Testis (tissue), 3 donors: ENCODE measurements around the gene EFCAB8. TPM values are rescaled to one million over a fixed set of nuclear protein-coding genes. Genes with fewer than 3 reads are reported as not detected.
"Not testable (repeated sequence)": the region's sequence is repeated elsewhere in the genome, so short reads cannot be mapped to it uniquely, and the experiment has no call there.

ENCODE experiments used
- DNase-seq: peaks from one replicate; pipeline ENCODE4 v3.0.0-alpha.2; 2019
- H3K27ac ChIP-seq, 2 donors: fragments of 200-600 bp; sonication (generic); one replicate each; pipeline ENCODE4 v1.5.1; 2019
- H3K27me3 ChIP-seq: fragments of 200-600 bp; sonication (generic); one replicate; pipeline ENCODE4 v1.5.1; 2019
- H3K36me3 ChIP-seq: fragments of 200-600 bp; sonication (generic); one replicate; pipeline ENCODE4 v1.5.1; 2017; ENCODE audit warnings: low read depth; ENCODE audit errors: missing control alignments
- H3K4me1 ChIP-seq: fragments of 200-600 bp; sonication (generic); one replicate; pipeline ENCODE4 v1.5.1; 2019
- H3K4me3 ChIP-seq, 2 donors: fragments of 200-600 bp; sonication (generic); one replicate each; pipeline ENCODE4 v1.5.1; 2017 to 2019
- H3K9me3 ChIP-seq: fragments of 200-600 bp; sonication (generic); one replicate; pipeline ENCODE4 v1.5.1; 2017
- POLR2A ChIP-seq: fragments of 450-650 bp; IDR thresholded peaks from one replicate; pipeline ENCODE4 v1.6.1; 2017; ENCODE audit warnings: antibody characterized with exemption, mild to moderate bottlenecking, moderate library complexity
- WGBS, 2 donors: methylation state at CpG; one replicate each; pipeline ENCODE4 v1.1.5; 2018; 5-methylcytosine and 5-hydroxymethylcytosine counted together
- intact Hi-C: fragments of 100-400 bp; cut with DNase I; formaldehyde crosslinking; loops from one replicate; pipeline ENCODE4 v1.15.1; 2023; ENCODE audit warnings: low total_unique reads
- polyA plus RNA-seq: library from polyadenylated mRNA; stranded (reverse); fragments of 350-450 nt; fragmentation: Illumina TruSeq; extraction: RNeasy Lipid Tissue Mini Kit (QIAGEN cat#74804); gene quantifications from one replicate; pipeline ENCODE4 v1.2.3, GENCODE V29; 2014; ENCODE audit warnings: low read depth, low replicate concordance; ENCODE audit not compliant: insufficient read depth
- total RNA-seq, 2 donors: library from RNA; depleted of rRNA; stranded (reverse); fragments of >200 nt; gene quantifications; one replicate each; pipeline ENCODE4 v1.2.3, GENCODE V29; 2016
- TF ChIP-seq, protein P1 (sequence below), 3 experiments: fragments of 450-650 bp in 2 of 3; fragments of 200-600 bp in 1 of 3; sonication (generic) in 1 of 3; IDR thresholded peaks; one replicate each; pipeline ENCODE4 v1.5.1; 2016 to 2019; ENCODE audit warnings: antibody characterized with exemption in 3 of 3, mild to moderate bottlenecking in 2 of 3, moderate library complexity in 1 of 3

Gene EFCAB8
- total and polyA plus RNA-seq, 3 donors from 2014 or later, result 4.9 to 9.5 (median 6.3) TPM

DNA sequence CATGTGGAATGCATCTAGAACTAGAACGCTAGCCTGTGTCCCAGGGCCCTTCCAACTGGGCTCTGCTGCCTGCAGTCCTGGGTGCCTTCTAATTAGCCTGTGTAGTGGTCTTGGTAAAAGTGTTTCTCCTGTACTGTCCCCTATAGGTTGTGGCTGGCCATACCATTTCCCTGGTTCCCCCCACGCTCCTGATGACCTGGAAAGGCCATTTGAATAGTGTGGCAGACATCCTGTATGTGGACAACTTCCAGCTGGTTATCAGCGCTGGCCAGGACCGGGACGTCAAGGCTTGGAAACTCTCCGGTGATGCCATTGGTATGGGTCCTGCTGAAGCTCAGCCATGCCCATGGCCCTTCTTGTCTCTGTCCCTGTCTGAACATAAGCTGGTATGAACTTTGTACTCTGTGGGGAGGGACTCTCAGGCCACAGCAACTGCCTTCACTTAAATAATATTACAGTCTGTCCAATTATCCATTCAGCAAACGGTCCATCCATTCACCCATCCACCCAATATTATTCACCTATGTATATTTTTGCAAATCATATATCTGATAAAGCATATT is 84.8 kb downstream of the EFCAB8 start:
- Histone ChIP-seq H3K9me3 (no peaks in the 10 kb centered on the region), H3K36me3 (no peaks in the 10 kb centered on the region), H3K27me3 (no peaks in the 10 kb centered on the region), H3K27ac (no peak overlapping the region), H3K4me1 (no peaks in the 10 kb centered on the region), H3K4me3 (no peak overlapping the region)
- DNase-seq, result no peak
- 82 to 94% methylated on average over 6 to 7 of the region's 7 CpGs for WGBS, 2 donors
- TF ChIP-seq POLR2A, result no peak
- TF ChIP-seq, protein P1, sequence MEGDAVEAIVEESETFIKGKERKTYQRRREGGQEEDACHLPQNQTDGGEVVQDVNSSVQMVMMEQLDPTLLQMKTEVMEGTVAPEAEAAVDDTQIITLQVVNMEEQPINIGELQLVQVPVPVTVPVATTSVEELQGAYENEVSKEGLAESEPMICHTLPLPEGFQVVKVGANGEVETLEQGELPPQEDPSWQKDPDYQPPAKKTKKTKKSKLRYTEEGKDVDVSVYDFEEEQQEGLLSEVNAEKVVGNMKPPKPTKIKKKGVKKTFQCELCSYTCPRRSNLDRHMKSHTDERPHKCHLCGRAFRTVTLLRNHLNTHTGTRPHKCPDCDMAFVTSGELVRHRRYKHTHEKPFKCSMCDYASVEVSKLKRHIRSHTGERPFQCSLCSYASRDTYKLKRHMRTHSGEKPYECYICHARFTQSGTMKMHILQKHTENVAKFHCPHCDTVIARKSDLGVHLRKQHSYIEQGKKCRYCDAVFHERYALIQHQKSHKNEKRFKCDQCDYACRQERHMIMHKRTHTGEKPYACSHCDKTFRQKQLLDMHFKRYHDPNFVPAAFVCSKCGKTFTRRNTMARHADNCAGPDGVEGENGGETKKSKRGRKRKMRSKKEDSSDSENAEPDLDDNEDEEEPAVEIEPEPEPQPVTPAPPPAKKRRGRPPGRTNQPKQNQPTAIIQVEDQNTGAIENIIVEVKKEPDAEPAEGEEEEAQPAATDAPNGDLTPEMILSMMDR (IDR thresholded peaks at IDR 0.05), result no peak
- intact Hi-C loops, result no loop called here

DNA sequence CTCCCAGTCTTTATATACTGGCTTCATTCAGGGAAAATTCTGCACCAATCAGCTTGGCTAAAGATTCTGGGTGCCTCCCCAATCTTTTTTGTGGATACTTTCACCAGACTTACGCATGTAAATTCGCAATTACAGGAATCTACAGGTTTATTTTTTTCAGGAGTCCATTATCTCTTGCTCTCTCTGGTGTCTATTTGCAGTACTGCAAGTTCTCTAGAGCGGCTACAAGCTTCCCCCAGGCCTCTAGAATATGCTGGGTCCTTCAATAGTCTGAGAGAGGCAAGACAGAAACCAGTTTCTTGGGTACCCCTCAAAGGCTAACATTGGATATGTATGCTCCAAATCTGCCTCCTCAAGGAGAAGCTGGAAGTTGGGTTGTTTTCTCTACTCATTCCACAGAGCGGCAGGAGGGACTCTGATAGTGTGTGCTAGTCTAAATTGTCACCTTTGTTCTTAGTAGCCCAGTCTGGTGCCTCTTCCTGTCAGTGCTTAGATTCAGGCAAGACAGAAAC is 87.0 kb downstream of the EFCAB8 start:
- TF ChIP-seq POLR2A, result no peak
- TF ChIP-seq, protein P1 (IDR thresholded peaks at IDR 0.05), result peak in 1 of 3 experiments; percentile 29
- Histone ChIP-seq H3K4me3 (no peak overlapping the region), H3K27me3 (no peaks in the 10 kb centered on the region), H3K27ac (no peak overlapping the region), H3K9me3 (no peaks in the 10 kb centered on the region), H3K4me1 (no peaks in the 10 kb centered on the region), H3K36me3 (no peaks in the 10 kb centered on the region)
- intact Hi-C loops, result no loop called here
- no peak for DNase-seq
- WGBS, 2 donors, result 56 to 62% methylated on average over 4 of the region's 4 CpGs

DNA sequence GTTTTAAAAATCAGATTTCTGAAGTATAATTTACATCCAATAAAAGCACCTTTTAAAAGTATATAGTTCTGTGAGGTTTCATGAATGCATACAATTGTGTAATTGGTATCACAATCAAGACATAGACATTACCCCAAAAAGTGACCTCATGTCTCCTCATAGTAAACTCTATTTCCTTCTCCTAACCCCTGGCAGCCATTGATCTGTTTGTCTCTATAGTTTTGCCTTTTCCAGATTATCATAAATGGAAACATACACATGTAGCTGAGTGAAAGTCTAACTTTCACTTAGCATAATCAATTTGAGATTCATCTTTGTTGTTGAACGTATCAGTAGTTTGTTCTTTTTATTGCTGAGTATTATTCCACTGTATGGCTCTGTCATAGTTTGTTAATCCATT is 87.9 kb downstream of the EFCAB8 start:
- no peak for DNase-seq
- Histone ChIP-seq H3K27me3 (no peaks in the 10 kb centered on the region), H3K27ac (no peak overlapping the region), H3K36me3 (no peaks in the 10 kb centered on the region), H3K4me3 (no peak overlapping the region), H3K4me1 (no peaks in the 10 kb centered on the region), H3K9me3 (no peaks in the 10 kb centered on the region)
- TF ChIP-seq, protein P1 (IDR thresholded peaks at IDR 0.05), result no peak
- no peak for TF ChIP-seq POLR2A
- intact Hi-C loops, result no loop called here
- WGBS, 2 donors, result 84 to 85% methylated on average over 1 of the region's 1 CpG

DNA sequence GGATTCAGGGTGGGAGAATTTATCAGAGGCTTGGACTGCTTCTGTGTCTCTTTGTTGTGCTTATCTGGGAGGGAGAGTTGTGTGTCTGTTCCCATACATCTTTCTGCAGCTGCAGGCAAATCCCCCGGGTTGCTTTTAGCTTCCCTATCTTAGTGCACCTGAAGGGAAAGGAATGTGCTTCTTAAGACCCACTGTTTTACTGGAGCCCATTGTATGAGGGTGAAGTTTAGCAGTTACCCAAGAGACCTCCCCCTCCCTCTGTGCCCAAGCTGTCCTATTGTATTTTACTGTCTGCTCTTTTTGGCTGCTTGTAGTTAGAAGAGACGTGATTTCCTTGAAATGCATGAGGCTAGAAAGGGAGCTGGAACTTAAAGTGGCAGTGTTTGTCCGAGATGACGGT is 91.8 kb downstream of the EFCAB8 start:
- DNase-seq, intact Hi-C loops: not testable (repeated sequence)

DNA sequence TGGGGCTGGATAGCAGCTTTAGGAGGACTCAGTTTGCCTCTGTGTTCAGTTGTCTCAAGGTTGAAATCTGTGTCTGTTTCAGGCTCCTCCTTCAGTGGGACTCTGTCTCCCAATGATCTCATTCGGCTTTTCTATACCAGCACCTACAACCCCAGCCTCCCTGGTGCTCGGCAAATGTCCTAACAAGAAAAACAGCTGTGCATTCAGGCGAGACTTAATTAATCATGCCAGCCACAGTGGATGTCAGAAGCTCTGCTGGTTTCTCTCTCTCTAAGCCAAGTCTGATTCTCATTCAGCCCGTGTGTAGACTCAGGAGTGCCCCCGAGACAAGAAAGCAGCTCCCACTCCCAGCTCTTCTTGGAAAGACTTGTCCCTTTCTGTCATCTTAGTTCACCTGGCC is 98.7 kb downstream of the EFCAB8 start:
- no peak for TF ChIP-seq POLR2A
- TF ChIP-seq, protein P1 (IDR thresholded peaks at IDR 0.05), result no peak
- H3K4me3 ChIP-seq, result no peak overlapping the region
- no peaks in the 10 kb centered on the region for H3K27me3 ChIP-seq
- no peak overlapping the region for H3K27ac ChIP-seq
- no peak for DNase-seq
- H3K36me3 ChIP-seq, result no peaks in the 10 kb centered on the region
- H3K9me3 ChIP-seq, result no peaks in the 10 kb centered on the region
- H3K4me1 ChIP-seq, result no peaks in the 10 kb centered on the region
- intact Hi-C loops, result no loop called here
- WGBS, 2 donors, result 90 to 97% methylated on average over 5 of the region's 5 CpGs

More for the DNA sequence above, 91.8 kb downstream of the EFCAB8 start:
- 18 to 31% methylated on average over 4 of the region's 4 CpGs for WGBS, 2 donors
- not testable (repeated sequence) for H3K4me1 ChIP-seq, H3K36me3 ChIP-seq, H3K27me3 ChIP-seq, H3K4me3 ChIP-seq, H3K27ac ChIP-seq, H3K9me3 ChIP-seq
